ENCODE results near the gene CXorf58.

- TF ChIP-seq CTCF (conservative IDR thresholded peaks at IDR 0.05 in 1 of 2, IDR thresholded peaks at IDR 0.05 in 1 of 2; ENCODE audit: low read depth in 1 of 2, low read length in 2 of 2) (no peak), EZH2 (IDR thresholded peaks at IDR 0.05; ENCODE audit: low read length, missing control alignments) (no peak)
Measured at GRCh38 chrX:23982891-23983290, 75.1 kb downstream of the CXorf58 start.

Measured in fibroblast of lung (primary cell).